Sigmoid colon (tissue), 7 donors: ENCODE data around the gene PEPD. TPM values are rescaled to one million over a fixed set of nuclear protein-coding genes. Genes with fewer than 3 reads are reported as not detected.

ENCODE experiments used
- DNase-seq: peaks from one replicate; pipeline ENCODE4 v3.0.0-alpha.2; 2019
- H3K27ac ChIP-seq, 4 donors: fragments of 200-600 bp; sonication (generic); one replicate each; pipeline ENCODE4 v1.5.1; 2016 to 2019; ENCODE audit warnings: mild to moderate bottlenecking in 1 of 4
- H3K27me3 ChIP-seq, 3 donors: fragments of 200-600 bp; sonication (generic); one replicate each; pipeline ENCODE4 v1.5.1; 2019; ENCODE audit warnings: mild to moderate bottlenecking in 1 of 3
- H3K36me3 ChIP-seq, 4 donors: fragments of 200-600 bp; sonication (generic); one replicate each; pipeline ENCODE4 v1.5.1; 2016 to 2019
- H3K4me1 ChIP-seq, 4 donors: fragments of 200-600 bp; sonication (generic); one replicate each; pipeline ENCODE4 v1.5.1; 2017 to 2019
- H3K4me3 ChIP-seq, 4 donors: fragments of 200-600 bp; sonication (generic); one replicate each; pipeline ENCODE4 v1.5.1; 2017 to 2019; ENCODE audit warnings: mild to moderate bottlenecking in 2 of 4, moderate library complexity in 1 of 4
- H3K9me3 ChIP-seq, 4 donors: fragments of 200-600 bp in 3 of 4; sonication (generic) in 3 of 4; one replicate each; pipeline versions ENCODE4 v1.5.1 to v1.6.1; 2013 to 2019
- EP300 ChIP-seq, 4 donors: sonication (generic); formaldehyde crosslinking; IDR thresholded peaks; one replicate each; pipeline ENCODE4 v1.6.1; 2017; ENCODE audit warnings: antibody characterized with exemption in 4 of 4
- POLR2A ChIP-seq, 2 donors: fragments of 450-650 bp; IDR thresholded peaks; one replicate each; pipeline ENCODE4 v1.6.1; 2016; ENCODE audit warnings: antibody characterized with exemption in 2 of 2, mild to moderate bottlenecking in 2 of 2, moderate library complexity in 2 of 2
- POLR2AphosphoS5 ChIP-seq, 4 donors: sonication (generic); formaldehyde crosslinking; IDR thresholded peaks; one replicate each; pipeline ENCODE4 v1.6.1; 2017; ENCODE audit warnings: antibody characterized with exemption in 4 of 4
- WGBS, 2 donors: extraction: QIAGEN DNeasy Blood & Tissue Kit; methylation state at CpG; one replicate each; pipeline ENCODE4 v1.1.7; 2013; 5-methylcytosine and 5-hydroxymethylcytosine counted together
- intact Hi-C: fragments of 100-400 bp; cut with DNase I; formaldehyde crosslinking; loops from one replicate; pipeline ENCODE4 v1.15.1; 2023
- polyA plus RNA-seq, 3 donors: library from polyadenylated mRNA; stranded (reverse); fragments of 200-250 nt; gene quantifications; one replicate each; pipeline ENCODE4 v1.2.3, GENCODE V29; 2013
- total RNA-seq, 4 donors: library from RNA; depleted of rRNA; stranded (reverse); fragments of >200 nt; gene quantifications; one replicate each; pipeline ENCODE4 v1.1.0, GENCODE V29; 2016
- TF ChIP-seq, protein P1 (sequence below), 4 experiments: fragments of 450-650 bp in 3 of 4; fragments of 200-600 bp in 1 of 4; IDR thresholded peaks; one replicate each; pipeline ENCODE4 v1.5.1; 2016 to 2019; ENCODE audit warnings: antibody characterized with exemption in 4 of 4, mild to moderate bottlenecking in 3 of 4, moderate library complexity in 2 of 4
- donor health status: healthy with polysubstance abuse.
- donor health status: Bipolar disorder and iron deficiency.
- donor health status: healthy.

The PEPD gene
- total and polyA plus RNA-seq, 7 donors: 50.0 to 187 (median 67.8) TPM

DNA sequence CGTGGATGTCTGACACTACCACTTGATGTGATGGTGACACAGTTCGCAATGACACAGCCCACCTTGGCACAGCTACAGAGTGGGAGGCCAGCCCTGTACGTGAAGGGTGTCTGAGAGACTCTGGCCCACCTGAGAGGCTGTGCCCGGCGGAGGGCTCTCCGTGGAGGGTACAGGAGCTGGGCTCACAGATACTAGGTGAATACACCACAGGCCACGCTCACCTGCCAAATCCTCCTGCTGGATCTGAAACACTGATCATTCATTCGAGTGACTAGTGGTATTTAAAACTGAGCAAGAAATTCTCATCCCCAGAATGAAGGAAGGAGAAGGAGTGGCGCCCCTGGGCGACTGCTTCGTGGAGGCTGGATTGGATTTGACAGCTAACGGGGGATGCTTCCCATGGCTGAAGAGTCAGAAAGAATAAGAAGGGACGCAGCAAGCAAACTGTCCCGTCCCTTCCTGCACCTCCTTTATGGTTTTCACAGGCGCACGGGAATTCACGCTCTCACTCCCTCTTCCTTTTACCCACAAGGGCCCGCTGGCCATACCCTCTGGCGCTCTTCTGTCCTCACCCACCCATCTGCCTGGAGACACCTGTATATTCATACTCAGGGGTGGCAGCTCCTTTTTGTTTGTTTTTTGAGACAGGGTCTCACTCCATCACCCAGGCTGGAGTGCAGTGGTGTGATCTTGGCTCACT is 123.1 kb downstream of the PEPD start:
- Histone ChIP-seq H3K36me3 (peaks cover 0 to 6% (median 0%) of the 10 kb centered on the region in 4 donors), H3K4me1 (peaks cover 0 to 37% (median 36%) of the 10 kb centered on the region in 4 donors), H3K4me3 (no peak overlapping the region), H3K27ac (no peak overlapping the region), H3K9me3 (no peaks in the 10 kb centered on the region), H3K27me3 (no peaks in the 10 kb centered on the region)
- no peak for TF ChIP-seq POLR2A (IDR thresholded peaks at IDR 0.05)
- TF ChIP-seq, protein P1, sequence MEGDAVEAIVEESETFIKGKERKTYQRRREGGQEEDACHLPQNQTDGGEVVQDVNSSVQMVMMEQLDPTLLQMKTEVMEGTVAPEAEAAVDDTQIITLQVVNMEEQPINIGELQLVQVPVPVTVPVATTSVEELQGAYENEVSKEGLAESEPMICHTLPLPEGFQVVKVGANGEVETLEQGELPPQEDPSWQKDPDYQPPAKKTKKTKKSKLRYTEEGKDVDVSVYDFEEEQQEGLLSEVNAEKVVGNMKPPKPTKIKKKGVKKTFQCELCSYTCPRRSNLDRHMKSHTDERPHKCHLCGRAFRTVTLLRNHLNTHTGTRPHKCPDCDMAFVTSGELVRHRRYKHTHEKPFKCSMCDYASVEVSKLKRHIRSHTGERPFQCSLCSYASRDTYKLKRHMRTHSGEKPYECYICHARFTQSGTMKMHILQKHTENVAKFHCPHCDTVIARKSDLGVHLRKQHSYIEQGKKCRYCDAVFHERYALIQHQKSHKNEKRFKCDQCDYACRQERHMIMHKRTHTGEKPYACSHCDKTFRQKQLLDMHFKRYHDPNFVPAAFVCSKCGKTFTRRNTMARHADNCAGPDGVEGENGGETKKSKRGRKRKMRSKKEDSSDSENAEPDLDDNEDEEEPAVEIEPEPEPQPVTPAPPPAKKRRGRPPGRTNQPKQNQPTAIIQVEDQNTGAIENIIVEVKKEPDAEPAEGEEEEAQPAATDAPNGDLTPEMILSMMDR (IDR thresholded peaks at IDR 0.05): no peak
- TF ChIP-seq POLR2AphosphoS5 (IDR thresholded peaks at IDR 0.05): no peak
- TF ChIP-seq EP300 (IDR thresholded peaks at IDR 0.05): no peak
- intact Hi-C loops: no loop called here
- 90 to 94% methylated on average over 19 of the region's 19 CpGs for WGBS, 2 donors
- DNase-seq: peak; percentile 37

DNA sequence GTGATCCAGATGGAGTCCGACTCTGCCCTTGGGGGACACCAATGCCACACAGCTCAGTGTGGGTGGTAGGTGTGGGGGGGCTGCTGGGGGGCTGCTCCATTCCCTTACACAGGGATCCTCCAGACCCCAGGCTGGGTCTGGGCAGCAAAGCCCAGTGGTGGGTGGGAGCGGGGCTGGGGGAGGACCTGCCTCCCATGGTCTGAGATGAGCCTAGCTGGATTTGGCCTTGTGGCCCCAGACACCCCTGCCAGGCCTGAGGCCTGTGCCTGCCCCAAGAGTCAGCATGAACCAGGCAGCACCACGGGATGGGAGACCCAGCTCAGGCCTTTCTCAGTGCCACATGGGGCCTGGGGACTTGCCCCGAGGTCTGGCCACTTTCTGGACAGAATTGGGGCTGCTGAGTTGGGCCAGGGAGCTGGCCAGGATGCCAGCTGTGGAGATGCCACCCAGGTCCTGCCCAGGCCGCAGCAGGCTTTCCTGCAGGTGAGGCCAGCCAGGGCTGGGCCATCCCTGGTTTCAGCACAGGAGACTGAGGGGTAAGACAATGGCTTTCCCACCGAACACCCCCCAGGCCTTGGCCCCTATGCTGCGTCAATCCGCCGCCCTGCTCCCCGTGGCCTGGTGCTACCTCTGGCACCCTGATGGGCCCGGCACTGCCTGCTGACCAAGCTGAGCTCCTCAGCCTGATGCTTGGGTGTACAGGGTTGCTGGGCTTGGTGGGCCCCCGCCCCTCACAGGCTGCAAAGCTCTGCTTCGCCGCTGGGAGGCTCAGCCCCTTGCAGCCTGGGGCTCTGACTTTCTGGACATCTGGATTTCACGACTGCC is 123.8 kb downstream of the PEPD start:
- peaks cover 0 to 45% (median 41%) of the 10 kb centered on the region in 4 donors for H3K4me1 ChIP-seq
- peak; percentile 60 for DNase-seq
- H3K27ac ChIP-seq: no peak overlapping the region
- WGBS, 2 donors: 82 to 84% methylated on average over 15 of the region's 15 CpGs
- H3K27me3 ChIP-seq: no peaks in the 10 kb centered on the region
- no peak overlapping the region for H3K4me3 ChIP-seq
- no peaks in the 10 kb centered on the region for H3K9me3 ChIP-seq
- TF ChIP-seq EP300 (IDR thresholded peaks at IDR 0.05) (no peak), POLR2AphosphoS5 (IDR thresholded peaks at IDR 0.05) (no peak), POLR2A (IDR thresholded peaks at IDR 0.05) (no peak)
- TF ChIP-seq, protein P1 (IDR thresholded peaks at IDR 0.05): no peak
- intact Hi-C loops: no loop called here
- peaks cover 0 to 6% (median 0%) of the 10 kb centered on the region in 4 donors for H3K36me3 ChIP-seq

DNA sequence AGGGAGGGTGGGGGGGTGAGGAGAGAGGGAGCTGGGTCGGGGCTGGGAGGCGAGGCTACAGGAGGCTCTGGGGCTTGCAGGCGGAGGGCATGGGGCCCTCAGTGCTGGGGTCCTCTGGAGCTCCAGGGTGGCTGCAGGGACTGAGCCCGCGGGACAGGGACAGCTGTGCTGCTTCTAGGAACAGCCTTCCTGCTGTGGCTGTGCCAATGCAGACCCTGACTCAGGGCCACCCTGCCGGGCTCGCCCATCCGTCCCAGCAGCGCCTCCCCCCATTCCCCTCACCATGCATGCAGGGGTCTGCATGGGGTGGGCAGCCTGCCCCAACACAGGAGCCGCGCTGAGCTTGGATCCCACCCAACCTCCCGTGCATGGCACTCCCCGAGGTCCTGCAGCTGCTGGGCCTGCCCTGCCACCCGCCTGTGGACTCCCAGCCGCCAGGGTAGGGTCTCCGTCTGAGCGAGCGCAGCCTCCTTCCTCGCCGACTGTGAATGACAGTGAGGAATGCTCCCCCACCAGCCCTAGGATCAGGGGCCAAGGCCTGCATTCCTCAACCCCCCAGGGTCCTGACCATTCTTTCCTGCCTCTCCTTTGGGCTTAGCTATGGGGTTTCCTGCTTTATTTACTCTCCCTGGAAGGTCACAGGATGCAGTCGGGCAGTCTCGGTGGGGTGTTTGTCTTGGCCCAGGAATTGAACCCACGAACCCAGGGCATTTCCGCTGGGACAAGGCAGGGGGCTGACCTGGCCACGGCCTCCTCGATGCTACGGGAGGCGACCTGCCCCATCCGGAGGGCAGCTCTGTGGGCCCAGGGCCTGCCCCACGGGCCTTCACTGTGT is 124.7 kb downstream of the PEPD start:
- TF ChIP-seq, protein P1 (IDR thresholded peaks at IDR 0.05): no peak
- TF ChIP-seq EP300 (IDR thresholded peaks at IDR 0.05): no peak
- no peak for TF ChIP-seq POLR2A (IDR thresholded peaks at IDR 0.05)
- TF ChIP-seq POLR2AphosphoS5 (IDR thresholded peaks at IDR 0.05): no peak
- WGBS, 2 donors: 85 to 87% methylated on average over 30 of the region's 30 CpGs

DNA sequence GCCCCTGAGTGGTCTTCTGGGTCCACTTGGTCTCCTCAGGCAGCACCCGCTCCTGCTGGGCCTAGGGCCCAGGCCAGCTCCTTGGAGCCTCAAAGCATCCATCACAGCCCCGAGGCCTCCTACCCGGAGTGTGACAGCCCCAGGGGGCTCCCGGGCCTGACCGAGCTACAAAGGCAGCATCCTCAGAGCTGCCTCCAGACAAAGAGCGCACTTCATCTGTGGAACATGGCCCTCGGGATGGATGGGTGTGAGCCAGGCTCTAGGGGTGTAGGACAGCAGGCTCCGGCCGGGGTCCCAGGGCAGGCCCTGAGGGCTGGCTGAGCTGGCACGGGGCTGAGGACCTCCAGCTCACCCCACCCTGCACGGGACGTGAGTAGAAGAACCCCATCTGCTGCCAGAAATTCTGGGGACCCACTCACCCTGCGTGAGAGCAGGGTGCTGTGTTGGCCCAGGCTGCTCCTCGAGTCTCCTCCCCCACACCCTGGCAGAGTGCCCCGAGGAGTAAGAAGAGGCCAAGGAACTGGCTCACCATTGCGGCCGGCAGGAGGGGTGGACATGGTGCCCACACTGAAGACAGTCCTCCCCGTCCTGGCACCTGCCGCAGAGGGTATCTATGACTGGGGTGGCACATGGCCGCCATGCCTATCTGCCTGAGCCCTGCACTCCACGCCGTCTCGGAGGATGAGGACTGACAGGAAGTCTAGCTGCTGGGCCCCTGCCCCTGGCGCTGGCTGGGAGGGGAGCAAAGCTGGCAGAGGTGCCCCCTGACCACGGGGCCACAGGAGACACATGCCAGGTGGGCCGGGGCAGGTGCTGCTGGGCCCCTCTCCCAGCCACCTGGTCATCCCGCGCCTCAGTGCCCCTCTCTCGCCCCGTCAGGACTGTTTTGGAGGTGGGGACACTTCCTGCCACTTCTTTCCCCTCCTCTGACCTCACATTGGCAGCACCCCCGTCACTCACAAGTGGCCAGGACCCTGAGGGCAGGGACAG is 125.7 kb downstream of the PEPD start:
- TF ChIP-seq EP300 (IDR thresholded peaks at IDR 0.05): no peak
- TF ChIP-seq POLR2A (IDR thresholded peaks at IDR 0.05): no peak
- no peak for TF ChIP-seq POLR2AphosphoS5 (IDR thresholded peaks at IDR 0.05)
- TF ChIP-seq, protein P1 (IDR thresholded peaks at IDR 0.05): no peak
- Histone ChIP-seq H3K27ac (no peak overlapping the region), H3K4me1 (peaks cover 0 to 64% (median 60%) of the 10 kb centered on the region in 4 donors), H3K36me3 (no peaks in the 10 kb centered on the region), H3K9me3 (no peaks in the 10 kb centered on the region), H3K27me3 (no peaks in the 10 kb centered on the region), H3K4me3 (no peak overlapping the region)
- intact Hi-C loops: no loop called here
- DNase-seq: peak; percentile 80
- 86 to 90% methylated on average over 31 of the region's 31 CpGs for WGBS, 2 donors

More for the DNA sequence above, 124.7 kb downstream of the PEPD start:
- intact Hi-C loops: no loop called here
- peaks cover 0 to 53% (median 49%) of the 10 kb centered on the region in 4 donors for H3K4me1 ChIP-seq
- no peaks in the 10 kb centered on the region for H3K27me3 ChIP-seq
- DNase-seq: peak; percentile 64
- H3K4me3 ChIP-seq: no peak overlapping the region
- no peaks in the 10 kb centered on the region for H3K9me3 ChIP-seq
- no peak overlapping the region for H3K27ac ChIP-seq
- peaks cover 0 to 6% (median 0%) of the 10 kb centered on the region in 4 donors for H3K36me3 ChIP-seq
